Stimulated activated CD8-positive, alpha-beta memory T cell treated with anti-CD3 and anti-CD28 coated beads, Interleukin-7, amount 100 ng/mL, for 48 hours (primary cell): ENCODE data around the gene UBE2E2.
"Not testable (repeated sequence)": the region's sequence is repeated elsewhere in the genome, so short reads cannot be mapped to it uniquely, and the experiment has no call there.

ENCODE experiments used
- DNase-seq, 2 donors: peaks; one replicate each; pipeline ENCODE4 v3.0.0-alpha.2; 2020; ENCODE audit warnings: low read depth in 1 of 2; ENCODE audit errors: extremely low read depth in 1 of 2

Gene UBE2E2

DNA sequence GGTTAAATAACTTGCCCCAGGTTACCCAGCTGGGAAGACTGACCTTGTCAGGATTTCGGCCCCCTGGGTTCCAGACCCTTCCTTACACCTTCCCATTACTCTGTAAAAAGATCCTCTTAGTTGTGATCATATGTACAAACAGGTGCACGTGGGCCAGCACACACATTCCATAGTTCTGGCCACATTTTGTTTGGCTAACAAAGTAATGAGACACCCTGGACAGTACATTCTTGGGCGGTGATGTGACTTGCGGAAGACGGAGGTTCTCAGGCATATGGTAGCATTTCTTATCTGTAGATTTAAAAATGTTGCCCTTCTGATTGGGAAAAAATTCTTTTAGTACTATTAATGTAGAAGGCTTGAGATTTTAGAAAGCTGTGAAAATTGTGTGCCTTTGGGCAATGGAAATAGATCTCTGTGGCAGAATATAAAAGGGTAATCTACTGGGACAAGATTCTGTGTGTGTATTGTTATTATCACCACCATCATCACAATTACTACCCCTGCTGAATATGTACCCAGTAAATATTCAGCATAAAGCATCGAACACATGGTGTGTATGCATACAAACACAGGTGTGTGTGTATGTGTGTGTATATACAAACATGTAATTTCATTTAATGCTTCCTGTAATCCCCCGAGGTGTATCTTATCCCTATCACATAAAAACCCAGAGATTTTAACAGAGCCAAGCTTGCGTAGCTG is 397.2 kb downstream of the UBE2E2 start:
- no peak for DNase-seq

DNA sequence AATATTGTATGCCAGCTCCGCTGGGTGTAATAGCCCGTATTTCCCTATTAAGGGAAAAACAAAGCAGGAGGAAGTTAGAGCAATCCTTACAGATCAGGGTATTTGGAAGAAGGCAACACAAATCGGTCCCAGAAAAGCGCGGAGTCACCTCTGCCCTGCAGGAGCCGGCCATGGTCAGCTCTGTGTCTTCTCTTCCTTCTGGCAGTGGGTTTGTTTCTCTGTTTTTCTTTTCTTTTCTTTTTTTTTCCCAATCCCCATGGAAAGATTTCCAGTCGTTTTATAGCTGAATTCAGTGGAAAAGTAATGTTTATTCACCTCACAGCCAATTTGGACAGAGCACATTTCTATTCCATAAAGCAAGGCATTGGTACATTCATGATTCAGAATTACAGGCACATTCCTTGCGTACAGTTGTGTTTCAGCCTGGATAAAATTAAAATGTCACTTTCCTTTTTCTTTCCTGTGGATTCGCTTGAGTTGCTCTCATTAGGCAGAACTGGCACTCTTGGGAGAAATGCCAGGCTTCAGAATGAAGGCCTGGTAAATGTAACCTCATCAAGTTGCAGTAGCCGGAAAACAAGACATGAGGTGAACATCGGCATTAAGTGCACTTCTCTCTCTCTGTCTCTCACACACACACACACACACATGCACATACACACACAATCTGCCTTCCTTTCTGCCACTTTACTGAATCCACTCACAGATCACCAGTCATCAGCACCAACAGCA is 398.1 kb downstream of the UBE2E2 start:
- DNase-seq = no peak

DNA sequence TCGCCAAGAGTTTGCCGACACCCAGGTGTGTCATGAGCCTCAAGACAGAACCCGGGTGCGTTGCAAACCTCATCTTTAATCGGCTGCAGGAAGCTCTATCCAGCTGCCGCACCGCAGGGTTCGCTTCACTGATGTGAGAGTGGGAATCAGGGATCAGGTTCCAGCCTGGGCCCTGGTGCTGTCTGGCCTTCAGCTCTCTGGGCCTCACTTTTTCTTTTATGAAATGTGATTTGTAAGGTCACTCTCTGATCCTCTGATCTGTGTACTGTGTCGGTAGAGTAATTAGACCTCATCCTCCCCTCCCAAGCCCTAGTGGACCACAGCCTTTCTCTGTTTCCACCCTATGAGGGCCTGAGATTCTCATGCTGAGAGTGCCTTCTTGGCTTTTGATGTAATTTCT is 399.8 kb downstream of the UBE2E2 start:
- DNase-seq = no peak

DNA sequence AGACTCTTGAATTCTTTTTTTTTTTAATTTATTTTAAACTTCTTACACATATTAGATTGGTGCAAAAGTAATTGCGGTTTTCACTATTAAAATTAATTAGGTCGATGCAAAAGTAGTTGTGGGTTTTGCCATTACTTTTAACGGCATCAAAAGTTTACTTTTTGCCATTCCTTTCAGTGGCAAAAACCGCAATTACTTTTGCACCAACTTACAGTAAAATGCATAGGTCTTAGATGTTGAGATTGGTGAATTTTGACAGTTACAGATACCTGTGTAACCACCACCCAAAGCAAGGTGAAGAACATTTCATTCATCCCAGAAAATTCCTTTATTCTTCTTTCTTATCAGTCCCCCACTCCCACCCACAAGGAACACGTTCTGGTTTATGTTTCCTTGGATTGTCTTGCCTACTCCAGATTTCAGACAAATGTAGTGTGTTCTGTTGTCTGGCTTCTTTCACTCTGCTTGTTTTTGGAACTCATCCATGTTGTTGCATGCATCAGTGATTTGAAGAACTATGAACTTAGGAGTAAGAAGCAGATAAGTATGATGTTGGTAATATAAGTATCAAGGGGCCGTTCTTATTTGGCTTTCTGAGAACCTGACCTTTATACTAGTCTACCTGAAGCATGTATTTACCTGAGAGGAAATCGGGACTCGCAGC is 404.2 kb downstream of the UBE2E2 start:
- no peak for DNase-seq

DNA sequence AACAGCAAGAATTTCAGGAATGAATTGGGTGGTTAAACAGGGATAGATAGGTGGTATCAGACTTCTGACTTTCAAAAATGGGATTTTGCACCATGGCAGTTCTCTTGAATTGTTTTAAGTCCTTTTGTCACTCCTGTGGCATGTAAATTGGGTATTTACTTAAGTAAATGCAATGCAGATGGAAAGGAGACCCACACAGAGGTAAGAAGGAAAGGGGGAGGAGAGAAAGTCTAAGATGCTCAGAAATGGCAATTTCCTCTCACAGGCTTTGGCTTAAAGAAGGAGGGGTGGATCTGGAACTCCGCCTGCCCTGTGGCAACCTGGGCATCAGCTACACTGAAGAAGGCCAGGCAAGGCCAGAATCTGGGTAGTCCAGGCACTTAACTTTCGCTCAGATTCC is 405.5 kb downstream of the UBE2E2 start:
- no peak for DNase-seq

DNA sequence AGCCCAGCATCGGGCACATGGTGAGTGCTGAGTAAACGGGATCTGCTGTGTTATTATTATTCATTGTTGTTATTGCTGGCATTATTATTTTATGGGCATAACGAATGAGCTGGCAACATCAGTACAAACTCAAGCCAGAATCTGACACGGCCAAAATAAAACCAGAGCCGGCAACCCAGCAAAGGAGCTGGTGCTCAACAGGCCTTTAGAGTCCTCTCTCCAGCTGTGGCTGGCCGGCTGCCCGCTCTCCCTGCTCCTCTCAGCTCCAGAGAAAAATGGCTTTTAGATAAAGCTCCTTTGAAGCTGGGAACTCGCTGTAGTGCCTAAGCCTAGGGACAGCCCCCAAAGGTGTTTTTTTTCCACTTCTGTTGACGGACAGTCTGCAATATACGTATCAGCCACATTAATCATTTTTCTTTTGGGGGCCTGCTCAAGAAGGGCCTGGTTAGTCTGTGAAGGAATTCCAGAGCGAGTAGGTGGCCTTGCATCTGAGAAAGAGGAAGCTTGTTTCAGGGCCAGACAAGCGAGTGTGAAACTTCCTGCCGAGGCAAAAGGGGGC is 408.7 kb downstream of the UBE2E2 start:
- DNase-seq = no peak

DNA sequence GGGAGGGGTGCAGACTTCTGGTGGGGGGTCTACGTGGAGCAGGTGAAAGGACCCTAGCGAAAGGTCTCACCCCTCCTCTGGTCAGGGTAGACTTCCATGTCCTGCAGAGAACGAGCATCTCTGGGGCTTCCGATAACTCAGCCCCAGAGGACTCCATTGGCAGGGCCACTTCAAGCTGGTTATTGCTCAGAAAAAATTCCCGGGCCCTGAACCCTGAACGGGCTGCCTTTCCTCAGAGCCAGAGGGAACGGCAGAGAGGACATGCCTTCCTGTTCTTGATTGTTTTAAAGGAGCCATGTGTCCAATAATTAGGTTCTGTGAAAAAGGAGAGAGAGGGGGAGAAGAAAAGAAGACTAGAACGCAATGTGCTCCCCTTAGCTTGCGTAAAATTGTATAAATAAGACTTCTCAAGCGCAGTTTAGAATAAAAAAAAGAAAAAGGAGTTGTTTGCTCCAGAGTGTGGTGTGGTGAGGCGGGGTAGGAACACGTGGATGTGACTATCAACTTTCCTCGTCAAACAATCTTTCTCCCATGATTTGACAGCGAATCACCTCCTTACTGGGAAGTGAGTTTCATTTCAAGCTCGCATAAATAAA is 409.3 kb downstream of the UBE2E2 start:
- DNase-seq = no peak

DNA sequence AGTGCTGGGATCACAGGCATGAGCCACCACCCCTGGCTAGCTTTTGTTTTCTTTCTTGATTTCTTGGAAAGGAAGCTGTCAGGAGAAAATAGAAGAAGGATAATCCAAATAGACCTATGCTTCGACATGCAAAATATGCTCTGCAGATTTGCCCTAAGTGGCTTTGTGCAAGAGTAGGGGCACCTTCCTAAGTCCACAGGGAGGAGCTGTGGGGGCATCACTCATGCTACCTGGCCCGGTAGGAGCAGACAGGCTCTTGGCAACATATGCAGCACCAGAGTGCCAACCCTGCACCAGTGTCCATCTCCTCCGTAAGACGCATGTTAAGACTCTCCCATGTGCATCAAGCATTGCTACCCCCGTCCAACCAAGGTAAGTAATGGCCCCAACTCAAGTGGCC is 411.9 kb downstream of the UBE2E2 start:
- no peak for DNase-seq

DNA sequence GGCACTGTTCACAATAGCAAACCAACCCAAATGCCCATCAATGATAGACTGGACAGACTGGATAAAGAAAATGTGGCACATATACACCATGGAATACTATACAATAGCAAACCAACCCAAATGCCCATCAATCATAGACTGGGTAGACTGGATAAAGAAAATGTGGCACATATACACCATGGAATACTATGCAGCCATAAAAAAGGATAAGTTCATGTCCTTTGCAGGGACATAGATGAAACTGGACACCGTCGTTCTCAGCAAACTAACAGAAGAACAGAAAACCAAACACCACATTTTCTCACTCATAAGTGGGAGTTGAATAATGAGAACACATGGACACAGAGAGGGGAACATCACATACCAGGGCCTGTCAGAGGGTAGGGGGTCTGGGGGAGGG is 415.3 kb downstream of the UBE2E2 start:
- DNase-seq = not testable (repeated sequence)

DNA sequence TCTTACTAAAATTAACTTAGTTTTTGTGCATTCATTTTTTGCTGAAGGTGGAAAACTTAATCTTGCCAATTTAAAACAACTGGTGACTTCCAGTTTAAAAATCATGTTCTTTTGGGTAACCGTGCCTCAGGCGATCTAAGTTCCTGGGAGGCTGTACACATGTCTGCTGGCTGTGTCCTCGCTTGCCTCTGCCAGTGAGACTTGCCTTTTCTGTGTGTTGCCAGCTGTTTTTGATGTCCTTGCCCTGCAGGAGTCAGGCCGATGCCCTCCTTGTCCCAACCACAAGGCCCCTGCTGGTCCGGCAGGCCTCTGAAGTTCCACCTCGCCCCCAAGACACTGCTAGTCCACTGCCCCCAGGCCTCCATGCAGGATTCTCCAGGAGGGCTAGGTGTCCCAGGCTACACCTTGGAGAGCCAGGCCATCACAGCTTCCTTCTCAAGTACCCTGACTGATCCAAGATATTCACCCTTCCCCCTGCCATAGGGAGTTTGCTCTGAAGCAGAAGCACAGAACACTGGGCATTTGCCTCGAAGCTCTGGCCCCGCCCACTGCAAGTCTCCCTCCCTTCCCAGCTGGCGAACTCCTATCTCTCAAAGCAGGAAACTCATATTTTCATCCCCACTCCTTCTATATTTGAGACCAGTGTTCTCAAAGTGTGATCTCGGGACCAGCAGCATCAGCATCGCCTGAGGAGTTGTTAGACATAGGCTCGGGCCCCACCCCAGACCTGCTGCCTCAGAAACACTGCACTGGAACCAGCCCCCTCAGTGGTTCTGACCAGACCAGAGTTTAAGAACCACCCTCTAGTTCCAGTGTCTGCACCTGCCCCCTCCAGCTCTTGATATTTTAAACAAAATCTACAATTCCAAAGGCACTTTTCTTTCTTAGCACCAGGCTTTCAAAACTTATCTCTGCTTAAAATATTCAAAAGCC is 416.8 kb downstream of the UBE2E2 start:
- DNase-seq = no peak

DNA sequence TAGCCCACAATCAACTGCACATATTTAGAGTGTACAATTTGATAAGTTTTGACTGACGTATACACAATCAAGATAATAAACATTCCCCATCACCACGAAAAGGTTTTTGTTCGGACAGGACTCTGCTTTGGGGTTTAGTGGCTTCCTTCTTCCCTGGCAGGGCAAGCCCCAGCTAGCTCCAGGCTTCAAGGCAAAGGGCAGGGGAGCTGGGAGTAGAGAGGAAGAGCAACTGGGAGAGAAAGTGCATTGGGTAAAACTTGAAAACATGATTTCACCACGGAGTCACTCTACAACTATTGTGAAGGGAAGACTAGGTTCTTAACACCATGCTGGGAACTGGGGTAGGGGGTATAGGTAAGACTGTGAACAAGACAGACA is 417.5 kb downstream of the UBE2E2 start:
- no peak for DNase-seq

DNA sequence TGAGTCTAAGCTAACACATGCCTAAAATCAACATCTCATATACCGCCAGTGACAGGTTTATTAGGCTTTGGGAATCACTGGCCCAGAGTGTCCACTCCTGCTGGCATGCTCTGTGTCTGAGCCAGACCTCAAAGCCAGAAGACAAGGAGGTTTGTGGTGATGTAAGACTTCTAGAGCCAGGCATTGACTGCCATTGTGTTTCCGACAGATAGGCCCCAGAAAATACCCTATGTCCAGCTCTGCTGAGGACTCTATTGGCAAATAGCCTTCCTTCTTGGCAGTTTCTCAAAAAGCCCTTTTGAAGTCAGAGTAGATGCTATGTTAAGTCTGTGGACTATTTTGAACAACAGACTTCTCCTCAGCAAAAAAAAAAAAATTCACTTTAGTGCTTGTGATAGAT is 420.7 kb downstream of the UBE2E2 start:
- DNase-seq = no peak

DNA sequence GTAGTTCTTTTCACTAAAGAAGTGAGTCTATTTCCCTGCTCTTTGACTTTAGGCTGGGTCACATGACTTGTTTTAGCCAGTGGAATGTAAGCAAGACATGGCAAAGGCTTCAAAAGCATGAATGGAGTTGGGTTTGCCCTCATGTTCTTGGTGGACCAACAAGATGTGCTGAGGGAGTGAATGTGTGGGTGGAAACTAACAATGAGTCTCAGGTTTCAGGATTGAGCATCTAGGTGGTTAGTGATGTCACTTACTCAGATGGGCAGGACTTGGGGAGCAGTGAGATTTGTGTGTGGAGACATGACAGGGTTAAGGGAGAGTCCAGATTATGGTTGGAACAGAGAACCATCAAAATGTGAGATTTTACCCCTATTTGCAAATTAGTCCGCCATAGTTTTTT is 421.2 kb downstream of the UBE2E2 start:
- no peak for DNase-seq

DNA sequence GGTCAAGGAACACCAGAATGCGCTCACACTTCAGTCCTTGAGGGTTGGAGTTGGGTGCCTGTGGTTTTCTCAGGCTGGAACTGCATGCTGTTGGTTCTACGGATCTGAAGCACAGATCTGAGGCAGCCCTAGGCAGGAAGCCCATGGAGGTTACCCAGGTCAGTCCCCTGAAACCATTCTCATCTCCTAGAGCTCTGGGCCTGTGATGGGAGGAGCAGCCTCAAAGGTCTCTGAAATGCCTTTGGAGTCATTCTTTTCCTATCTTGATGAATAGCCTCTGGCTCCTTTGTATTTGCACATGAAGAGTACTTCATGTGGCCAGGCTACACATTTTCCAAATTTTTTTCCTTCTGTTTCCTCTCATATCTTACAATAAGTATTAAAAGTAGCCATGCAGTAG is 423.3 kb downstream of the UBE2E2 start:
- DNase-seq = no peak

DNA sequence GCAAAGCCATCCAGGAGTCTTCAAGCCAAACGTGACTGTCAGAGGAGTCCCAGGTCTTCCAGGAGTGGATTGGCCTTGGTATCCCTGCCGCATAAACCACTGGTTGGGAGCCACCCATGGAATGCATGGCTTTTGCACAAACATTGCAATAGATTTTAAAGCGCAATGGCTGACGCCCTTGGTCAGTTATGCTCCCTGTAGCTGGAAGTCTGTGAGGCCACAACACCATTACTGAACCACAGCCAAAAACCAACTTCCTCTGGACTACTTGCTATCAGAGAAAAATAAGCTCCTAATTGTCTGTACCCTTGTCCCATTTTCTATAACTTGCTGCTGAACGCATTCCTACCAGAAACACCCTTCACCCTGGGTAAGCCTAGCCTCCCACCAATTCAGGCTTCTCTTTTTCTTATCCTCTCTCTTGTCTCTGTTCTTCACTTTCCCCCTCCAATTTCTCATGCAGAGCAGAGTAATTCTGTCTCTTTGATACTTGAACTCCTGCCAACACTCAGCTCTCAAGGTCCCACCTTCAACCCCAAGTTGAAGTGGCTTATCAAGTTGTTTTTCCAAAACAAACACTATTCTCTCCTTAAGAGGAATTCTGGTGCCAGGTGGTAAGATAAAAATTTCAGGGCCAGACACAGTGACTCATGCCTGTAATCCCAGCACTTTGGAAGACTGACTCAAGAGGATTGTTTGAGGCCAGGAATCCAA is 426.2 kb downstream of the UBE2E2 start:
- no peak for DNase-seq

DNA sequence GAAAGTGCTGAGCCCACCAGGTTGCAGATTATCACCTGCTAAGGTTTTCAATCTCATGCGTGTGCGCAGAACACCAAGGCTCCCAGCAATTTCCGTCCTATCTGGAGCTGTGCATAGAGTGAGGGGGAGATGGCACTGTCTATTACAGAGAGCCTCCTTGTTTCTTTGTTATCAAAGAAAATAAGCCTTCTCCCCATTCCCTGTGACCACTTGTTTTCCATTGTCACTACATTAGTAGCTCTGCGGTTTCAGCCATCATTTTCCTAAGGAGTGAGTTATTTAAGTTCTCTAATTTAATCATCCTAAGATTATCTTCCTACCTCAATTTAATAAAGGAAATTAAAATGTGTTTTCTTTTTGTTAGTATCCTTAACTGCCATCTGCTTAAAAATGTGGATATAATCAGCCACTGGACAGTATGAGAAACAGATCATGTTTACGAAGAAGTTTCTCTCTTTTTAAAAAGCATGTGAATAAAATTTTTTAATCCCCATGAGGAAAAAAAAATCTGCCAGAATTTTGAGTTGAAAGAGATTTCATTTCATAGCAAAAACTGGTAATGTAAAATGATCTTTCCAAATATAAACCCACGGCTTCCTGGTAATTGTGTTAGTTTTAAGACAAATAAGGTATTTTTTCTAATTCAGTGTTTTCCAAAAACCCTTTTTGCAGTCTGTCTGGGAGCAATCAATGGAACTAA is 430.3 kb downstream of the UBE2E2 start:
- DNase-seq = no peak

DNA sequence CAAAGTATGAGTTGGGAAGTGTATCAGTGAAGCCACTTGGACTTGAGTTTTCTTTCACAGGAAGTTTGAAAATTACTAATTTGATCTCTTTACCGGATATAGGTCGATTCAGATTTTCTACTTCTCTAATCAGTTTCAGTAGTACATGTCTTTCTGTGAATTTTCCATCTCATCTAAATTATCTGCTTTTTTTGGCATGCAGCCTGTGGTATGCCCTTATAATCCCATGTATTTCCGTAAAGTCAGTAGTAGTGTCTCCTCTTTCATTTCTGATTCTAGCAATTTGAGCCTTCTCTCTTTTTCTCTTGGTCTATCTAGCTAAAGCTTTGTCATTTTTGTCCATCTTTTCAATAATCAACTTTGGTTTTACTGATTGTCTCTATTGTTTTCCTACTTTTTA is 434.2 kb downstream of the UBE2E2 start:
- DNase-seq = no peak

DNA sequence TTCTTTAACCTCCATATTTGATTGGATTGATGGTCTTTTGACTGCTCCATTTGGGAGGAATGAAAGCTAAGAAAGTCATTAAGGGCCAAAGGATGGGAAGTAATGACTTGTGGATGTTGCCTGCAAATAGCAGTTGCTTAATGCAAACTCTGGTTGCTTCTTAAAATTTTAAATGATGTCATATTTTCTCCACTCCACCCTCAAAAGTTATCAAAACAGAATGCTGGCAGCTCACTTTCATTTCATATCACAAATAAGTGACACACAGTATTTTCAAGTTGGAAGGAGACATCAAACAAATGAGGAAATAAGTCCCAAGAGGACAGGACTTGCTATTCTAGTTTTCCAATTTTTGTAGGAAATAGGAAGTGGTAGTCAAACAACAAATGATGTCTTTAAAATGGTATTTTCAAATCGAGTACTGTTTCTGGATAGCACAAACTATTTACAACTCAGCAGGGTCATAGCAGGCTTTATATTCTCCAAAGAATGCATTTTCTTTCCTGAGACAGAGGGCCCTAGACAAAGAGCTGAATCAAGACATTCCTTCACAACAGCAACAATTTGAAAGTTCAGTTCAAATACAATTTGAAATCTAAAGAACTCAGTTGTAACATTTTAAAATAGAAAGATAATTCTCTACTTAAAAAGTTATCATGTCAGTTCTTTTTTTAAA is 437.5 kb downstream of the UBE2E2 start:
- DNase-seq = no peak
